Measurements from ENCODE around the gene RIC1.

Gene RIC1

GRCh38 chr9:5800969-5801738, 172.2 kb downstream of the RIC1 start:
- Histone ChIP-seq H3K4me3 (ENCODE audit: low read depth, low read length) (no peak overlapping the region), H3K36me3 (replicated peaks) (no peaks in the 10 kb centered on the region), H3K27ac (no peak overlapping the region), H3K27me3 (replicated peaks) (no peaks in the 10 kb centered on the region)
- in situ Hi-C loops (cut with HindIII; ENCODE audit: low pct_ligation_motif_present, low sequenced_read_pairs), result no loop called here
- TF ChIP-seq CTCF (IDR thresholded peaks at IDR 0.05; ENCODE audit: low read depth, low read length, missing control alignments), result no peak
- DNase-seq, result no peak

GRCh38 chr9:5801739-5802113, 172.8 kb downstream of the RIC1 start:
- Histone ChIP-seq H3K27me3 (replicated peaks) (no peaks in the 10 kb centered on the region), H3K27ac (no peak overlapping the region), H3K4me3 (ENCODE audit: low read depth, low read length) (no peak overlapping the region), H3K36me3 (replicated peaks) (no peaks in the 10 kb centered on the region)
- in situ Hi-C loops (cut with HindIII; ENCODE audit: low pct_ligation_motif_present, low sequenced_read_pairs), result no loop called here
- no peak for TF ChIP-seq CTCF (IDR thresholded peaks at IDR 0.05; ENCODE audit: low read depth, low read length, missing control alignments)
- no peak for DNase-seq

GRCh38 chr9:5805478-5805877, 176.6 kb downstream of the RIC1 start:
- TF ChIP-seq CTCF (IDR thresholded peaks at IDR 0.05; ENCODE audit: low read depth, low read length, missing control alignments), result no peak
- Histone ChIP-seq H3K36me3 (replicated peaks) (no peaks in the 10 kb centered on the region), H3K27ac (no peak overlapping the region), H3K4me3 (ENCODE audit: low read depth, low read length) (no peak overlapping the region), H3K27me3 (replicated peaks) (no peaks in the 10 kb centered on the region)
- no peak for DNase-seq
- in situ Hi-C loops (cut with HindIII; ENCODE audit: low pct_ligation_motif_present, low sequenced_read_pairs), result no loop called here

GRCh38 chr9:5811751-5812150, 182.8 kb downstream of the RIC1 start:
- Histone ChIP-seq H3K4me3 (ENCODE audit: low read depth, low read length) (no peak overlapping the region), H3K36me3 (replicated peaks) (no peaks in the 10 kb centered on the region), H3K27ac (no peak overlapping the region), H3K27me3 (replicated peaks) (no peaks in the 10 kb centered on the region)
- in situ Hi-C loops (cut with HindIII; ENCODE audit: low pct_ligation_motif_present, low sequenced_read_pairs), result no loop called here
- no peak for DNase-seq
- no peak for TF ChIP-seq CTCF (IDR thresholded peaks at IDR 0.05; ENCODE audit: low read depth, low read length, missing control alignments)

- Histone ChIP-seq H3K27ac (no peak overlapping the region), H3K4me3 (ENCODE audit: low read depth, low read length) (no peak overlapping the region), H3K36me3 (replicated peaks) (no peaks in the 10 kb centered on the region), H3K27me3 (replicated peaks) (no peaks in the 10 kb centered on the region)
- TF ChIP-seq CTCF (IDR thresholded peaks at IDR 0.05; ENCODE audit: low read depth, low read length, missing control alignments), result no peak
- in situ Hi-C loops (cut with HindIII; ENCODE audit: low pct_ligation_motif_present, low sequenced_read_pairs), result no loop called here
- no peak for DNase-seq
Measured at GRCh38 chr9:5813824-5814223, 184.9 kb downstream of the RIC1 start.

GRCh38 chr9:5815461-5815860, 186.6 kb downstream of the RIC1 start:
- Histone ChIP-seq H3K4me3 (ENCODE audit: low read depth, low read length) (no peak overlapping the region), H3K36me3 (replicated peaks) (no peaks in the 10 kb centered on the region), H3K27me3 (replicated peaks) (no peaks in the 10 kb centered on the region), H3K27ac (no peak overlapping the region)
- no peak for DNase-seq
- in situ Hi-C loops (cut with HindIII; ENCODE audit: low pct_ligation_motif_present, low sequenced_read_pairs), result no loop called here
- no peak for TF ChIP-seq CTCF (IDR thresholded peaks at IDR 0.05; ENCODE audit: low read depth, low read length, missing control alignments)
